ENCODE measurements around the gene TIMP1.

GRCh38 chrX:47571896-47572295 lies 10.3 kb upstream of the TIMP1 start:
- TF ChIP-seq ZNF274 (IDR thresholded peaks at IDR 0.05; ENCODE audit: low read depth, low read length) (no peak), SUZ12 (IDR thresholded peaks at IDR 0.05; ENCODE audit: extremely low read depth, insufficient read depth, insufficient read length) (no peak)

All from NT2/D1 (cell line).